Subcutaneous abdominal adipose tissue (tissue), 5 donors: Measurements from ENCODE around the gene MRPS23.

Experiments used
- H3K27ac ChIP-seq: one replicate; pipeline ENCODE4 v1.7.0; 2013; ENCODE audit warnings: low read depth, mild to moderate bottlenecking, inconsistent platforms, low read length, moderate library complexity
- H3K27me3 ChIP-seq, 5 donors: one replicate each; pipeline ENCODE4 v1.7.0; 2013; ENCODE audit warnings: low read length in 5 of 5, inconsistent platforms in 1 of 5; ENCODE audit not compliant: control insufficient read depth in 5 of 5, insufficient read depth in 4 of 5
- H3K36me3 ChIP-seq, 5 donors: one replicate each; pipeline ENCODE4 v1.7.0; 2013; ENCODE audit warnings: low read length in 5 of 5; ENCODE audit not compliant: control insufficient read depth in 5 of 5, insufficient read depth in 5 of 5
- H3K4me1 ChIP-seq, 5 donors: one replicate each; pipeline ENCODE4 v1.7.0; 2013; ENCODE audit warnings: low read length in 5 of 5, mild to moderate bottlenecking in 3 of 5, moderate library complexity in 1 of 5; ENCODE audit not compliant: control insufficient read depth in 5 of 5, insufficient read depth in 5 of 5
- H3K4me3 ChIP-seq, 5 donors: one replicate each; pipeline ENCODE4 v1.7.0; 2013; ENCODE audit warnings: low read length in 5 of 5, low read depth in 1 of 5
- H3K9ac ChIP-seq, 5 donors: one replicate each; pipeline ENCODE4 v1.7.0; 2013; ENCODE audit warnings: low read length in 5 of 5, mild to moderate bottlenecking in 4 of 5, moderate library complexity in 3 of 5
- H3K9me3 ChIP-seq, 5 donors: one replicate each; pipeline ENCODE4 v1.7.0; 2013; ENCODE audit warnings: low read length in 5 of 5; ENCODE audit not compliant: control insufficient read depth in 5 of 5
- donor health status: healthy.
- donor health status: healthy.
- donor health status: healthy.
- donor health status: healthy.
- donor health status: healthy.

The MRPS23 gene

GRCh38 chr17:57866319-57866718 lies 16.5 kb upstream of the MRPS23 start:
- Histone ChIP-seq H3K9ac (peak overlapping the region in 1 of 5 donors; percentile 27), H3K4me3 (no peak overlapping the region), H3K4me1 (peaks cover 17 to 63% (median 52%) of the 10 kb centered on the region in 5 donors), H3K36me3 (peaks cover 0 to 33% (median 19%) of the 10 kb centered on the region in 5 donors), H3K27ac (no peak overlapping the region), H3K9me3 (no peaks in the 10 kb centered on the region), H3K27me3 (no peaks in the 10 kb centered on the region)

GRCh38 chr17:57864273-57864672 lies 14.4 kb upstream of the MRPS23 start:
- Histone ChIP-seq H3K4me1 (peaks cover 24 to 59% (median 51%) of the 10 kb centered on the region in 5 donors), H3K9ac (no peak overlapping the region), H3K27me3 (no peaks in the 10 kb centered on the region), H3K36me3 (peaks cover 0 to 16% (median 7%) of the 10 kb centered on the region in 5 donors), H3K4me3 (no peak overlapping the region), H3K9me3 (no peaks in the 10 kb centered on the region), H3K27ac (no peak overlapping the region)

GRCh38 chr17:57862694-57863667 lies 13.1 kb upstream of the MRPS23 start:
- H3K9ac ChIP-seq, result peak overlapping the region in 1 of 5 donors; percentile 57
- H3K36me3 ChIP-seq, result peaks cover 0 to 14% (median 6%) of the 10 kb centered on the region in 5 donors
- no peaks in the 10 kb centered on the region for H3K27me3 ChIP-seq
- H3K9me3 ChIP-seq, result no peaks in the 10 kb centered on the region
- peak overlapping the region in 1 of 5 donors; percentile 71 for H3K4me3 ChIP-seq
- no peak overlapping the region for H3K27ac ChIP-seq
- H3K4me1 ChIP-seq, result peaks cover 15 to 50% (median 42%) of the 10 kb centered on the region in 5 donors

GRCh38 chr17:57861790-57862693 lies 12.2 kb upstream of the MRPS23 start:
- peak overlapping the region in 3 of 5 donors; percentile 45 to 59 (median 56) for H3K9ac ChIP-seq
- H3K4me1 ChIP-seq, result peaks cover 8 to 43% (median 34%) of the 10 kb centered on the region in 5 donors
- peak overlapping the region in 4 of 5 donors; percentile 45 to 71 (median 58) for H3K4me3 ChIP-seq
- H3K27me3 ChIP-seq, result no peaks in the 10 kb centered on the region
- peaks cover 0 to 14% (median 6%) of the 10 kb centered on the region in 5 donors for H3K36me3 ChIP-seq
- no peak overlapping the region for H3K27ac ChIP-seq
- H3K9me3 ChIP-seq, result no peaks in the 10 kb centered on the region

- no peaks in the 10 kb centered on the region for H3K27me3 ChIP-seq
- no peak overlapping the region for H3K27ac ChIP-seq
- peaks cover 0 to 9% (median 5%) of the 10 kb centered on the region in 5 donors for H3K36me3 ChIP-seq
- no peaks in the 10 kb centered on the region for H3K9me3 ChIP-seq
- H3K9ac ChIP-seq, result peak overlapping the region in 3 of 5 donors; percentile 45 to 59 (median 56)
- H3K4me3 ChIP-seq, result peak overlapping the region; percentile 31 to 71 (median 56)
- peaks cover 8 to 34% (median 28%) of the 10 kb centered on the region in 5 donors for H3K4me1 ChIP-seq
Measured at GRCh38 chr17:57861000-57861789, 11.4 kb upstream of the MRPS23 start.

- Histone ChIP-seq H3K4me1 (peaks cover 8 to 34% (median 28%) of the 10 kb centered on the region in 5 donors), H3K36me3 (peaks cover 0 to 6% (median 3%) of the 10 kb centered on the region in 5 donors), H3K27ac (no peak overlapping the region), H3K27me3 (no peaks in the 10 kb centered on the region), H3K4me3 (peak overlapping the region in 3 of 5 donors; percentile 31 to 71 (median 60)), H3K9ac (peak overlapping the region in 1 of 5 donors; percentile 56), H3K9me3 (no peaks in the 10 kb centered on the region)
Measured at GRCh38 chr17:57860414-57860999, 10.7 kb upstream of the MRPS23 start.

GRCh38 chr17:57859601-57860413 lies 10.0 kb upstream of the MRPS23 start:
- no peaks in the 10 kb centered on the region for H3K27me3 ChIP-seq
- H3K9ac ChIP-seq, result no peak overlapping the region
- H3K36me3 ChIP-seq, result peaks cover 0 to 6% (median 3%) of the 10 kb centered on the region in 5 donors
- H3K9me3 ChIP-seq, result no peaks in the 10 kb centered on the region
- no peak overlapping the region for H3K4me3 ChIP-seq
- H3K4me1 ChIP-seq, result peaks cover 8 to 34% (median 28%) of the 10 kb centered on the region in 5 donors
- H3K27ac ChIP-seq, result no peak overlapping the region

- Histone ChIP-seq H3K27ac (no peak overlapping the region), H3K9me3 (no peaks in the 10 kb centered on the region), H3K9ac (no peak overlapping the region), H3K36me3 (no peaks in the 10 kb centered on the region), H3K27me3 (no peaks in the 10 kb centered on the region), H3K4me3 (no peak overlapping the region), H3K4me1 (peaks cover 8 to 34% (median 28%) of the 10 kb centered on the region in 5 donors)
Measured at GRCh38 chr17:57858838-57859237, 9.0 kb upstream of the MRPS23 start.
